Glomerular visceral epithelial cell (primary cell): ENCODE data around the gene KLF7.

Experiments used
- DNase-seq: peaks from one replicate; pipeline ENCODE4 v3.0.0-alpha.2; 2016; ENCODE audit errors: extremely low spot score

Gene KLF7

GRCh38 chr2:207128867-207129266 lies 36.9 kb downstream of the KLF7 start:
- no peak for DNase-seq

GRCh38 chr2:207126724-207127308 lies 38.9 kb downstream of the KLF7 start:
- no peak for DNase-seq

GRCh38 chr2:207123776-207124391 lies 41.9 kb downstream of the KLF7 start:
- no peak for DNase-seq

GRCh38 chr2:207123335-207123744 lies 42.4 kb downstream of the KLF7 start:
- DNase-seq = no peak

GRCh38 chr2:207122651-207123334 lies 43.0 kb downstream of the KLF7 start:
- no peak for DNase-seq

- DNase-seq = peak; percentile 69
Measured at GRCh38 chr2:207121784-207122183, 44.0 kb downstream of the KLF7 start.

- DNase-seq = no peak
Measured at GRCh38 chr2:207119048-207119447, 46.7 kb downstream of the KLF7 start.

GRCh38 chr2:207117668-207118067 lies 48.1 kb downstream of the KLF7 start:
- DNase-seq = no peak

- no peak for DNase-seq
Measured at GRCh38 chr2:207115715-207116364, 49.9 kb downstream of the KLF7 start.

GRCh38 chr2:207113414-207113813 lies 52.3 kb downstream of the KLF7 start:
- no peak for DNase-seq

- no peak for DNase-seq
Measured at GRCh38 chr2:207112785-207113184, 53.0 kb downstream of the KLF7 start.

- no peak for DNase-seq
Measured at GRCh38 chr2:207112383-207112782, 53.4 kb downstream of the KLF7 start.

- DNase-seq = no peak
Measured at GRCh38 chr2:207111757-207112156, 54.0 kb downstream of the KLF7 start.

GRCh38 chr2:207110715-207111114 lies 55.0 kb downstream of the KLF7 start:
- DNase-seq = no peak

- no peak for DNase-seq
Measured at GRCh38 chr2:207110310-207110709, 55.4 kb downstream of the KLF7 start.

- DNase-seq = no peak
Measured at GRCh38 chr2:207109768-207110167, 56.0 kb downstream of the KLF7 start.

GRCh38 chr2:207108440-207108839 lies 57.3 kb downstream of the KLF7 start:
- DNase-seq = no peak

- no peak for DNase-seq
Measured at GRCh38 chr2:207107551-207107950, 58.2 kb downstream of the KLF7 start.

GRCh38 chr2:207107131-207107530 lies 58.6 kb downstream of the KLF7 start:
- no peak for DNase-seq

- DNase-seq = no peak
Measured at GRCh38 chr2:207103132-207103531, 62.6 kb downstream of the KLF7 start.

GRCh38 chr2:207101984-207102383 lies 63.8 kb downstream of the KLF7 start:
- no peak for DNase-seq

- no peak for DNase-seq
Measured at GRCh38 chr2:207097278-207097677, 68.5 kb downstream of the KLF7 start.

GRCh38 chr2:207095963-207096362 lies 69.8 kb downstream of the KLF7 start:
- no peak for DNase-seq
